Measurements from ENCODE around the gene SRPRB.

The SRPRB gene, protein sequence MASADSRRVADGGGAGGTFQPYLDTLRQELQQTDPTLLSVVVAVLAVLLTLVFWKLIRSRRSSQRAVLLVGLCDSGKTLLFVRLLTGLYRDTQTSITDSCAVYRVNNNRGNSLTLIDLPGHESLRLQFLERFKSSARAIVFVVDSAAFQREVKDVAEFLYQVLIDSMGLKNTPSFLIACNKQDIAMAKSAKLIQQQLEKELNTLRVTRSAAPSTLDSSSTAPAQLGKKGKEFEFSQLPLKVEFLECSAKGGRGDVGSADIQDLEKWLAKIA

DNA sequence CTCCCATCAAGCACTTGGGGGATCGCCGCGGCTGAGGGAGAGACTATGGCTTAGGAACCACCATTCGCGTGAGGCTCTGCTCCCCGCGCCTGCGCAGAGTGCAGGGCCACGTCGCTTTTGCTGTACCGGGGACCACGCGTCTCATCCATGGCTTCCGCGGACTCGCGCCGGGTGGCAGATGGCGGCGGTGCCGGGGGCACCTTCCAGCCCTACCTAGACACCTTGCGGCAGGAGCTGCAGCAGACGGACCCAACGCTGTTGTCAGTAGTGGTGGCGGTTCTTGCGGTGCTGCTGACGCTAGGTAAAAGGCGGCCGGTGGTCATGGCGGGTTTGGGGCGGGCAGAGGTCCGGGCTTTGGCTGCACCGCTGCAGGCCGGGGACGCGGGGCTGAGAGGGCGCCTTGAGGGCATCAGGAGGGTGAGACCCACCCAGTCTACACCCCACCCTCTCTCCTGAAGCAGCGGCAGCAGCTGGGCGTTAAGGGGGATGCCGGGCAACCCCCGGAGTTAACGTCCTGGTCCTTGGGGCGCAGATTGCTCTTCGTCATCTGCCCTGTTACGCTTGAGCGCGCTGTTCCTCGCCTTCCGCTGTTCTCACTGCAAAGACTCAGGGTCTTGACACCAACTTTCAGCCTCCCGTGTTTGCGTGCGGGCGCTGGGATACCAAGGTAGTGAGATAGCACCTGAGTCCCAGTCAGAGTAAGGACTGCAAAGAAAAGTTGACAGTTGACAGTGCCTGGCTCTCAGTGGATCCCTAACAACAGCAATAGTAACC, at the start of gene SRPRB:
Gene SRPRB (plus strand): TSS at position 114 of the 774 bp plus-strand sequence. CDS start 34 bp downstream, at position 148.
- peak; percentile 94 for DNase-seq (ENCODE audit: low read depth)

DNA sequence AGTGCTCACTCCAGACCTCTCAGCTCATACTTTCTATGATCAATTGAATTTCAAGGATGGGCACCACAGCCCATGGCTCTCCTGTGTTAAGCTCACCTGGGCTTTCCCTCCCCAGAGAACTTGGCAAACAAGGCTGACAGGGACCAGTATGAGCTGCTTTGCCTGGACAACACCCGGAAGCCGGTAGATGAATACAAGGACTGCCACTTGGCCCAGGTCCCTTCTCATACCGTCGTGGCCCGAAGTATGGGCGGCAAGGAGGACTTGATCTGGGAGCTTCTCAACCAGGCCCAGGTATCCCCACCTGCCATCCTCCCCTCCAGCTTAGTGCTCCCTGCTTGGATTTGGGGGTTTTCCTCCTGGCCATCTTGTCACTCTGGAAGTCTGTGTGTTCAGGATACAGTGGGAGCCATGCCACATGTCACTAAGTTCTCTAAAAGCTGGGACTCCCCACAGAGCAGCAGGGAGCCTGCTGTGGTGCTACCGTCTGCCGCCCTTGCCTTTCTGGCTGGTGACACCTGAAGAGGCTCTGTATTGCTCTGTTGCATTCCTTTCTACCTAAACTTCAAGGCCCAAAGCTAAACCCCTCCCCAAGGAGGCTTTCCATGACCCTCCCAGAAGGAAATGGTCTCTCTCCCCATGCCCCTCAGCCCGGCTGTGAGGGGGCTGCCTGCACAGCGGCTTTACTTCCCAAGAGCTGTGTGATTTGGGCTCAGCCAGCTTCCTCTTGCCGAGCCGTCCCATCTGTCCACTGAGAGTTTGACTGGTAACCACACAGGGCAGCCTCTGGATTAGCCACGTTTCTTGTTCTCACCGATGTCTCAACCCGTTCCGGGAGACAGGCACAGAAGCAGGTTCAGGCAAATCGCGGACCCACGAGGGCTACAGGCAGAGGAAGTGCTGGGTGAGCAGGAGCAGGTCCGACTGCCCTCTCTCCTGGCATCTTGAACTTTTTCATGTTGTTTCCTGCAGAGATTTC, 48.6 kb upstream of the SRPRB start:
- no peak for DNase-seq (ENCODE audit: low read depth)

DNA sequence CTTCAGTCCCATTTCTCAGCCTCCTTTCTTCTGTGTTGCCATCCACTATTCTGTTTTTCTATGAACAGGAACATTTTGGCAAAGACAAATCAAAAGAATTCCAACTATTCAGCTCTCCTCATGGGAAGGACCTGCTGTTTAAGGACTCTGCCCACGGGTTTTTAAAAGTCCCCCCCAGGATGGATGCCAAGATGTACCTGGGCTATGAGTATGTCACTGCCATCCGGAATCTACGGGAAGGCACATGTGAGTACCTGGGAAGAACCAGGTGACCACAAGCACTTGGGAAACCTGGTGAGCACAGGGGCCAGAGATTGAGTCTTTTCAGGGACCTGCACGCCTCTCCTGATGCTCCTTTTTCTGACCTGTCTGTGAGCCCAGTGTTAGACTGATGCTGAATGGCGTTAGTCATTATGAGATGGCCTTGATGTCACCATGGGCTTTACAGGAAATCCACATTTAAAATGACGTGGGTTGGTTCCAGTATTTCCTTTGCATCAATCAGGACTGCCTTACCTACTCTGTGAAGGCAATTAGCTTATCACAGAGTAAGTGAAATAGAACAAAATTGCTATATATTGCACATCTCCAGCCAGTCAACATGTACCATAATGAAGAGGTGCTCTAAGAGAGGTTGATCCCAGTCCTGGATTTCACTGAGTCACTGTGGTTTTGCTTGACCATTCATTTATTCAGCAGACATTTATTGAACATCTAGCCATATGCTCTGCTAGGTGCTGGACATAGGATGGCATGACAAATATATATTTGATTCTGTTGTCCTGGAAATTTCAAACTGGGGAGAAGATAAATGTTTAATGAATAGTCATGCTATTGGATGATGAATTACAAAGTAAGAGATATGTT, 47.7 kb upstream of the SRPRB start:
- DNase-seq (ENCODE audit: low read depth), result no peak

DNA sequence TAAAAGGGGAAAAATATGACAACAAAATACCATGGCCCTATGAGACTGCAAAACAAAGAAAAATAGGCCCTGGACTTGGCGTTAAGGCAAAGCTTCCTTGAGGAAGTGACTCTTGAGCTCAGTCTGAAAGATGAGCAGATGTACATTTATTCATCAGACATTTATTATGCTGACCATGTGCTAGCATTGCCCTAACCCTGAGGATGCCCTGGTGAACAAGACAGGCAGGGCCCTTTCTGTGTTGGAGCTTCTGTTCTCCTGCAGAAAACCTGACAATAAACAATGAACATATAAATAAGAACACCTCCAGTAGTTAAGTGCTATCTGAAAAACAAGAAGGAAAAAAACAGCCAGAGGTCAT, 47.1 kb upstream of the SRPRB start:
- DNase-seq (ENCODE audit: low read depth), result no peak

DNA sequence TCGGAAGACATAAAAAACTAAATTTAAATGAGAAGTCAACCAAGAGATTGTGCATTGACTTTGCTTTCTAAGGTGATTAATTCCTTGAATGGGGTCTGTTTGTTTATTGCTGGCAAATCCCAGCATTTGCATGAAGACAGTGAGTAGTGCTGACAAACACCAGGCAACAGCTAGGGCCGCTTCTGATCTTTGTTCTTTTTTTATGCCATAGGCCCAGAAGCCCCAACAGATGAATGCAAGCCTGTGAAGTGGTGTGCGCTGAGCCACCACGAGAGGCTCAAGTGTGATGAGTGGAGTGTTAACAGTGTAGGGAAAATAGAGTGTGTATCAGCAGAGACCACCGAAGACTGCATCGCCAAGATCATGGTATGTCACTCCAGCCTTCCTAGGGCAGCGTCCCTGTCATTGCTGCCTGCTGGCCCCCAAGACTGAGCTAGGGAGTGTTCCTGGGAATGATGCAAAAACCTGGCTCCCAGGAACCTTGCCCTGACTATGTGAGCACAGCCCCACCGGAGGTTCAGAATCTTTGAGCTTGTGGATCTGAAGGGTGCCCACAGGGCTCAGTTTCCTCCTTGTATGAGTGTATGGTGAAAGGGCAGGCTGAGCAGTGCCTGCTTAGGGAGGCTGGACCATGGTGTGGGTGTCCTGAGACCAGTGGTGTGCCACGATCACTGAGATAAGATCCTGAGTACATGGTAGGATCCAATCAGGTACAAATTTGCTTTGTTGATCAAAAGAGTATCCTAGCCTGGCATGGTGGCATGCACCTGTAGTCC, 46.5 kb upstream of the SRPRB start:
- DNase-seq (ENCODE audit: low read depth), result no peak

DNA sequence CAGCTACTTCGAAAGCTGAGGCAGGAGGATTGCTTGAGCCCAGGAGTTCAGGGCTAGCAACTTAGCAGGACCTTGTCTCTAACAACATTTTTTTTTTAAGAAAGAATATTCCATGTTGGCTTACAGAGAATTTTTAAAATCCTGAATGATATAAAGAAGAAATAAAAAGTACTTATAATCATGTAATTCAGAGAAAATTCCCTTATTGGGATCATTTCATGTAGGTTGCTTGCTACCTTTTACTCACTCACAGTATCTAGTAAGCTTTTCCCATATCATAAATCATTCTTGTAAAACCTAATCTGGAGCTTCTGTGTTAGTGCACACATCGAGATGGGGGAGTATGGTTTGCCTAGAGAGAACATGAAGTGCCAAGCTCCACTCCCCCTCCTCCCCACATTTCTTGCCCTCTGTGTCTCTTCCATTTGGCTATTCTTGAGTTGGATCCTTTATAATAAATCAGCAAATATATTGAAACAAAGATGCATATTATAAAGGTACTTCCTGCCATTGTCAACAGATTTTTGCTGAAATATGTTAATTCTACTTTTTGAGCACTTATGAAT, 45.8 kb upstream of the SRPRB start:
- no peak for DNase-seq (ENCODE audit: low read depth)

DNA sequence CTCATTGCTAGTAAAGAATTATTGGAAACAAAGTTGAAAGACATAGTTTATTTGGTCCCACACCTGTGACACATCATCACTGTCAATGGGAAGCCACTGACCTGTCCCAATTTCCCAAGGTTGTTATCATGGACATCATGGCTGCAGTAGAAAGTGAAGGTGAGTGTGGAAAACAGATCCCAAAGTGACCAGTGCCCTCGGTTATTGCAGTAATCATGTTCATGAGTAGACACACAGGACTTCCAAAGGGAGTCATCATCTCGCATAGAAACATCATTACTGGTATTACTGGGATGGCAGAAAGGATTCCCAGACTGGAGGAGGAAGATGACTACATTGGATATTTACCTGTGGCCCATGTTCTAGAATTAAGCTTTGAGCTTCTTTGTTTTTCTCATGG, 44.7 kb upstream of the SRPRB start:
- DNase-seq (ENCODE audit: low read depth), result no peak

DNA sequence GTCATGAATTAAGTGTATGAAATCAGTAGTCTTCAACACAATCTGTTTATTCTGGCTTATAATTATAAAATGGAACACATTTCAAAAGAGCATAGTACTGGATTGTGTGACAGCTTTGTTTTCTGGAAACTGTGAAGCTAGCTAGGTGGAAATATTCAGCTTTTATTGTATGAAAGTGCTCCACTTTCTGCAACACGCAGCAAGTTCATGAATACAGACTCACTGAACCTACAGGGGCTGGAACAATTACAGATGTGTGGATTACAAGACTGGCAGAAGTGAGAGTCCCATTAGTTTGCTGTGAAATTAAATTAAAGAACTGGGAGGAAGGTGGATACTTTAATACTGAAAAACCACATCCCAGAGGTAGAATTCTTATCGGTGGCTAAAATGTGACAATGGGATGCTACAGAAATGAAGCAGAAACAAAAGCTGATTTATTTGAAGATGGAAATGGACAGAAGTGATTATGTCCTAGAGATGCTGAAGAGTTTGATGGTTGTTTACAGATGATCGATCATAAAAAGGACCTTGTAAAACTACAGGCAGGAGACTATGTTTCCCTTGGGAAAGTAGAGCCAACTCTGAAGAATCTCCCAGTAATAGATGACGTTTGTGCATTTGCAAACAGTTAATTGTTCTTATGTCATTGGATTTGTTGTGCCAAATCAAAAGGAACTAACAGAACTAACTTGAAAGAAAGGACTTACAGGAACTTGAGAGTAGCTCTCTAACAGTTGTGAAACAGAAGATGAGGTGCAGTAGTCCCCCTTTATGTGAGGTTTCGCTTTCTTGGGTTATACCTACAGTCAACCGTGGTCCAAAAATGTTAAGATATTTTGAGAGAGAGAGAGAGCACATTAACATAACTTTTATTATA, 43.8 kb upstream of the SRPRB start:
- no peak for DNase-seq (ENCODE audit: low read depth)

DNA sequence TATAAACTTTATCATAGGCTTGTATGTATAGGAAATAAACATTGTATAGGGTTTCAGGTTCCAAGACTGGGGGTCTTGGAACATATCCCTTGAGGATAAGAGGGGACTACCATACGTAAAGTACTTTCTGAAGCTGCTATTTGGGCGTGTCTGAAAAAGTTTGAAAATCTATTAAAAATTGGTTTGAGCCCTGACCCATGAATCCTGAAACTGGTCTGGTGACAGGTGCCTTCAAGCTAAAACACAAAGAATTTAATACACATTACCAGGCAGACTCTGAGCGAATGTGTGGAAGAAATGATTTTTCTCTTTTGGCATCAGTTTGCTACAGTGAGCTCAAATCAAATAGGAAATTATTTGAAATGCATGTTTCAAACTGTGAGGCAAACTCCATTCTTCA, 43.1 kb upstream of the SRPRB start:
- DNase-seq (ENCODE audit: low read depth), result no peak

DNA sequence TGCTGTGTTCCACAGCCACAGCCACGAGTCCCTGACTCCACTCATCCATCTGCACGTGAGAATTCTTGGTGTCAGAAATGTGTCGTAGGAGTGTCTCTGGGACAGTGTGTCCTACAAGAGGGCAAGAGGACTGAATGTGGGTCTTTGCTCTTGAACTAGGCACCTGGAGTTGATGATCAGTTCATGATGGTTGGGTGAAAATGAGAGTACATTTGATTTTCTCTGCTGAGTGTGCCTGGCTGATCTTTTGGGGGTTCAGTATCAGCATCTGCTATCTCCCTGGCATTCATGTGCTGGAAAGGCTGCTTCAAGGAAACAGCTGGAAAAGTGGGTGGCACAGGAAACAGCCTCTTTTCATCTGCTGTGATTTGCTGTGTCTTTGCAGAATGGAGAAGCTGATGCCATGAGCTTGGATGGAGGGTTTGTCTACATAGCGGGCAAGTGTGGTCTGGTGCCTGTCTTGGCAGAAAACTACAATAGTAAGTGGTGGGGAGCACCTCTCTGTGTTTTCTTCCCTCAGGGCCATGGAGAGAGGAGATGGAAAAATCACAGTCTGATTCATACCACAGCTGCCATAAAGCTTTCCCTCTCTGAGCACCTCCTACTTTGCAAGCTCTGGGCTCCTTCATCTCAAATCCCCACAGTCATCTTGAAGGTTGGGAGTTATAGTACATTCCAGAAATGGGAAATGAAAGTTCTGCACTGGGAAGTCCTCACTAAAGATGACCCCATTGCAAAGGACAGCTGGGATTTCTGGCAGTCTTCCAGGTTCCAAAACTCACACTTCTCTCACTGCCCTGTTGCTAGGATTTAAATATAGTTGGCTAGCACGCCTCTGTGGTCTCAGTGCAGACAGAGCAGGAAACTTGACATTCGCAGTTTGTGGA, 41.6 kb upstream of the SRPRB start:
- DNase-seq (ENCODE audit: low read depth), result no peak

DNA sequence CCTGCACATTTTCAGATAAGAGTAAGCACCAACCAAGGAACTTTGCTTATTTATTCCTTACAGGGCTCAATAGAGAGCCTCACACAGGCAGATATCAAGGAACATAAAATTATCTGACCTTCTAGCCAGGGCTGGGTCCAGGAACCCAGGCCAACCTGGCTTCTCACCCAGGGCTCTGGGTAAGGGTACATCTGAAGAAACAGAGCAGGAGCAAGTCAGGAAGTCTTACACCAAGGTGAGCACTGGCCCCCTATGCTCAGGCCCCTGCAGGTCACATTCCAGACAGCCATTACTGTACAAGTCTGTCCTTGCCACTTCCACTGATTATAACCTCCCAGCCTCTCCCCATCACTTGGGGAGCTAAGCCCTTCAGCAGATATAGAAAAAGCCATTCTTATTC, 40.4 kb upstream of the SRPRB start:
- DNase-seq (ENCODE audit: low read depth), result no peak

DNA sequence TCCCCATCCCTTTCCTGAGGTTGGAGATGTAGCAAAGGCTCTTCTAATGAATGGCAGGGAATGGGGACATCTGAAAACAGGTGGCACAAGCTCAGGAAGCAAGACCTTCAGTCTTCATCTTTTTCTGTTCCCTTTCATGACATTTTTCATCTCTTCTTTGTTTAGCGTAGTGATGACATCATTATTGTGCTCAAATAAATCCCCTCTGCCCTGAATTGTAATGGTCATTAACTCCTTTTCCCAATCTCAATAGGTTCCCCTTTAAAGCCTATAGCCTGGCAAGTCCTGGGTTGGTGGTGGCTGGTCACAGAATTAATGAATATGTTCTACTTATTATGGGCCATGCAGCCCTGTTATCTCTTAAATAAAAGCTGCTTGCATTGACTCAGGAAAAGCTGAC, 38.0 kb upstream of the SRPRB start:
- DNase-seq (ENCODE audit: low read depth), result no peak

DNA sequence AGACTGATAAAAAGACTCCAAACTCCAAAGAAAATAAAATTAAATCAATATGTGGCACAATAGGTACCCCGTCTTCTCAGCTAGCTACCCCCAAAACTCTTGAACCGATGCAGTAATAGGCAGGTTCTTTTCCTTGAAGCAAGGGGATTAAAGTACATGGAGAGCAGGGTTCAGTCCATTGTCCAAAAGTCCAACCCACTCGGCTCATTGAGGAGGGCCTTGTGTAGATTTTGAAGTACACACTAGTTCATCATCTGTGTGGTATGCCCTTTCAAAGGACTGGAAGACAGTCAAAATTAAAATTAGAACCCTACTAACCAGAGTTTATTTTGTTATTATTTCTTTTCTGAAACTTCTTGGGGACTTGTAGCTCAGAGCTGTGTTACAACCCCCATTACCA, 36.1 kb upstream of the SRPRB start:
- DNase-seq (ENCODE audit: low read depth), result no peak

DNA sequence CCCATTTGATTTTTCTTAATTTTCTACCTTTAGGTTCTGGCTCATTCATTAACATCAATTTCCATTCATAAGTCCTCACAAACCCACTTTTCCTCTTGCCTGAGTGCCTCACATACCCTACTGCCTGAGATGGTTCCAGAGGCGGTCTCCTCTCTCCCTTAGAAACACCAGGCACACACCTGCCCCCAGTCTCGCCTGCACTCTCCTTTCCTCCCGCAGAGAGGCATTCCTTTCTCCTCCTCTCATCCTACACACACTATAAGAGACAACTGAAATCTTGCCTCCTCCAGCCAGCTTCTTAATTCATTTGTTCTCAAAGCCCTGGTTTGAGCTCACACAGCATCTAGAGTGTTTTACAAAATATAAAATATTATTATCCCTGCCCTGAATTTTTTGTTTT, 31.9 kb upstream of the SRPRB start:
- DNase-seq (ENCODE audit: low read depth), result no peak

DNA sequence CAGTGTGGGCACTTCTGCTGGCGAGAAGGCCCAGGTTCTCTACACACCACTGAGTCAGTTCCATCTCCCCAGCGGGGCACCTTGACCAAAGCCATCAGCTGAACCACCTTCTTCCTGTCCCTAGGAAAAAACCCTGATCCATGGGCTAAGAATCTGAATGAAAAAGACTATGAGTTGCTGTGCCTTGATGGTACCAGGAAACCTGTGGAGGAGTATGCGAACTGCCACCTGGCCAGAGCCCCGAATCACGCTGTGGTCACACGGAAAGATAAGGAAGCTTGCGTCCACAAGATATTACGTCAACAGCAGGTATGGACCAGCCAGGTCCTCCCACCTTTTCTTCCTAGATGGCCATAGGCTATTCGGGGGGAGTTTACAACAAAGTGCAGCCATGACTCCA, 30.3 kb upstream of the SRPRB start:
- no peak for DNase-seq (ENCODE audit: low read depth)

DNA sequence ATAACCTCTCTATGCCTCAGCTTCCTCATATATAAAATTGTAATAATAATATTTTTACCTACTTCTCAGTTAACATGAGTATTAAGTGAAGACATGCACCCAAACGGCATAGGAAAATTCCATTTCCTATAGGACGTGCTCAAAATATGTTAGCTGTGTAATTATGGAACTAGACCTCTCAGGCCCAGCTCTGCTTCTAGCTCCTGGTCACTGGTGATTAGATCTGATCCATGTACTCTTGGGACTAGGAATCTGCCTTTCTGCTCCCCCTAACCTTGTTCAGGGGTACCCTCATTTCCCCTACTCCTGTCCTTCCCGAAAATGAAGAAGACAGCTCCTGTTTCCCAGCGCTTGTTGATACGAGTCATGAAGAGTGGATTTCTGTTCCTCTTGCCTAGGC, 29.8 kb upstream of the SRPRB start:
- DNase-seq (ENCODE audit: low read depth), result no peak

DNA sequence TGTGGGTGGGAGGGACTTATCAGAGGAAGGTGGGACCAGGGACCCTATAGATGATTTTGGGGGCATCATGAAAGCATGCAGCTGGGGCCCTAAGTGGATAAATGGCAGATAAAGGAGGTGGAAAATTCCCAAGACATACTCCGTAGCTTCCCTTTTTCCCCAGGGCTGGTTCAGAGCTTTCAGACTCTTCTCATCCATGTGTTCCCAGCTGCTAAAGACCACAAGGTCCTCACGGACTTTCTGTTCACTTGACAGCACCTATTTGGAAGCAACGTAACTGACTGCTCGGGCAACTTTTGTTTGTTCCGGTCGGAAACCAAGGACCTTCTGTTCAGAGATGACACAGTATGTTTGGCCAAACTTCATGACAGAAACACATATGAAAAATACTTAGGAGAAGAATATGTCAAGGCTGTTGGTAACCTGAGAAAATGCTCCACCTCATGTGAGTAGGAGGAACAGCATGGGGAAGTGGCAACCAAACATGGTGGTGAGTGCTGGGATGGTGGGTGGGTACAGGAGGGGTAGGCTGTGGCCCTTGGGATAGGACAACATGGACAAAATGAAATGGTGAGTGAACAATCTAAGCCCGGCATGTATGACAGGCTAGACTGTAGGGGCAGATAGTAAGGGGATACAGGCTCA, 28.7 kb upstream of the SRPRB start:
- no peak for DNase-seq (ENCODE audit: low read depth)
